C1 segment of cervical spinal cord (tissue), 14 donors: Measurements from ENCODE around the gene KANK4.

Experiments
- DNase-seq, 14 donors: peaks; one replicate each; lab custom pipeline; 2025; lab: John Stamatoyannopoulos, UW

KANK4 gene

GRCh38 chr1:62318756-62319544, at the start of gene KANK4:
KANK4 (minus strand) TSS chr1:62319434; CDS start chr1:62281564, 37,870 bp downstream.
- peak in 1 of 14 donors; percentile 20 for DNase-seq

GRCh38 chr1:62368989-62369388, 49.8 kb upstream of the KANK4 start:
- DNase-seq: no peak

GRCh38 chr1:62367005-62367557, 47.8 kb upstream of the KANK4 start:
- no peak for DNase-seq

- DNase-seq: no peak
These were observed 45.5 kb upstream of the KANK4 start for GRCh38 chr1:62364721-62365120.

- no peak for DNase-seq
These were observed 43.7 kb upstream of the KANK4 start for GRCh38 chr1:62362926-62363325.

- DNase-seq: no peak
These were observed 43.1 kb upstream of the KANK4 start for GRCh38 chr1:62362061-62362917.

GRCh38 chr1:62361431-62361830, 42.2 kb upstream of the KANK4 start:
- peak in 1 of 14 donors; percentile 61 for DNase-seq

GRCh38 chr1:62358665-62359373, 39.6 kb upstream of the KANK4 start:
- DNase-seq: no peak

GRCh38 chr1:62357916-62358315, 38.7 kb upstream of the KANK4 start:
- DNase-seq: no peak

GRCh38 chr1:62356257-62356835, 37.1 kb upstream of the KANK4 start:
- DNase-seq: no peak

GRCh38 chr1:62355095-62355494, 35.9 kb upstream of the KANK4 start:
- DNase-seq: no peak

- no peak for DNase-seq
These were observed 34.6 kb upstream of the KANK4 start for GRCh38 chr1:62353853-62354252.

GRCh38 chr1:62352387-62352786, 33.2 kb upstream of the KANK4 start:
- no peak for DNase-seq

- no peak for DNase-seq
These were observed 30.4 kb upstream of the KANK4 start for GRCh38 chr1:62349470-62350233.

- DNase-seq: no peak
These were observed 27.7 kb upstream of the KANK4 start for GRCh38 chr1:62346886-62347285.

- DNase-seq: no peak
These were observed 24.7 kb upstream of the KANK4 start for GRCh38 chr1:62343911-62344310.

- DNase-seq: no peak
These were observed 23.0 kb upstream of the KANK4 start for GRCh38 chr1:62342270-62342669.

- no peak for DNase-seq
These were observed 22.4 kb upstream of the KANK4 start for GRCh38 chr1:62341615-62342014.

GRCh38 chr1:62341089-62341488, 21.9 kb upstream of the KANK4 start:
- no peak for DNase-seq
